SK-N-SH (cell line): ENCODE measurements around the gene SARDH. TPM values are rescaled to one million over a fixed set of nuclear protein-coding genes. Genes with fewer than 3 reads are reported as not detected.

Source experiments
- CTCF ChIA-PET: fragments of 300-600, 350-600 bp; formaldehyde crosslinking; extraction: SDS; loops from one replicate; lab custom pipeline; 2021; lab: Yijun Ruan, JAX
- POLR2A ChIA-PET: fragments of 350-600 bp; sonication (Branson Sonifier 250); formaldehyde crosslinking; extraction: SDS; loops from one replicate; lab custom pipeline; 2020; ENCODE audit warnings: antibody characterized with exemption, inconsistent platforms; lab: Yijun Ruan, JAX
- DNase-seq: peaks from one replicate; pipeline ENCODE4 v3.0.0; 2012
- H2AFZ ChIP-seq: fragments of 200-600 bp; sonication (generic); 2 replicates; pipeline ENCODE4 v1.8.1; 2016; ENCODE audit warnings: antibody characterized with exemption, mild to moderate bottlenecking, low read depth
- H3F3A ChIP-seq: fragments of 200-600 bp; sonication (generic); replicated peaks from 2 replicates; pipeline ENCODE3; 2016; ENCODE audit warnings: antibody characterized with exemption, mild to moderate bottlenecking; ENCODE audit not compliant: insufficient read depth
- H3K27ac ChIP-seq, 2 experiments: fragments of 200-500 bp in 1 of 2; fragments of 200-600 bp in 1 of 2; sonication (Bioruptor generic) in 1 of 2; sonication (generic), shearing (Covaris generic) in 1 of 2; 2 replicates each; pipeline versions ENCODE4 v1.5.1 to v1.6.1; 2014 to 2016; ENCODE audit warnings: low read depth in 2 of 2, inconsistent platforms in 1 of 2, low read length in 1 of 2, mild to moderate bottlenecking in 1 of 2, mixed read lengths in 1 of 2
- H3K27me3 ChIP-seq: fragments of 200-600 bp; sonication (generic), shearing (Covaris generic); 2 replicates; pipeline ENCODE4 v1.6.1; 2016; ENCODE audit warnings: mixed run types; ENCODE audit not compliant: insufficient read depth
- H3K36me3 ChIP-seq, 2 experiments: fragments of 200-500 bp in 1 of 2; fragments of 200-600 bp in 1 of 2; sonication (Bioruptor generic) in 1 of 2; sonication (generic) in 1 of 2; replicated peaks in 1 of 2; 2 replicates each; pipeline versions ENCODE3 to v1.5.1; 2014 to 2016; ENCODE audit warnings: low read length in 1 of 2, mild to moderate bottlenecking in 1 of 2; ENCODE audit not compliant: insufficient read depth in 2 of 2, control insufficient read depth in 1 of 2
- H3K4me1 ChIP-seq, 2 experiments: fragments of 200-500 bp in 1 of 2; fragments of 200-600 bp in 1 of 2; sonication (Bioruptor generic) in 1 of 2; sonication (generic), shearing (Covaris generic) in 1 of 2; 2 replicates each; pipeline versions ENCODE4 v1.5.1 to v1.6.1; 2014 to 2016; ENCODE audit warnings: low read depth in 1 of 2, low read length in 1 of 2, mixed run types in 1 of 2; ENCODE audit not compliant: insufficient read depth in 2 of 2, control insufficient read depth in 1 of 2
- H3K4me2 ChIP-seq: fragments of 200-600 bp; sonication (generic), shearing (Covaris generic); 2 replicates; pipeline ENCODE4 v1.6.1; 2017; ENCODE audit warnings: mixed run types
- H3K4me3 ChIP-seq, 2 experiments: fragments of 200-500 bp in 1 of 2; fragments of 200-600 bp in 1 of 2; sonication (Bioruptor generic) in 1 of 2; sonication (generic), shearing (Covaris generic) in 1 of 2; 2 replicates each; pipeline versions ENCODE4 v1.5.1 to v1.8.1; 2014 to 2016; ENCODE audit warnings: low read depth in 2 of 2, inconsistent platforms in 1 of 2, low read length in 1 of 2, mild to moderate bottlenecking in 1 of 2, mixed read lengths in 1 of 2, moderate library complexity in 1 of 2
- H3K79me2 ChIP-seq: fragments of 200-600 bp; sonication (generic); 2 replicates; pipeline ENCODE4 v1.8.1; 2017; ENCODE audit warnings: mild to moderate bottlenecking; ENCODE audit not compliant: insufficient read depth
- H3K9ac ChIP-seq: fragments of 200-600 bp; sonication (generic); 2 replicates; pipeline ENCODE4 v1.6.1; 2017; ENCODE audit warnings: mixed run types
- H3K9me2 ChIP-seq: fragments of 200-600 bp; sonication (generic); 2 replicates; pipeline ENCODE4 v1.6.1; 2017; ENCODE audit warnings: mixed run types
- H3K9me3 ChIP-seq: fragments of 200-600 bp; sonication (generic); 2 replicates; pipeline ENCODE4 v1.6.1; 2017; ENCODE audit warnings: mixed run types, mild to moderate bottlenecking, moderate library complexity
- H4K20me1 ChIP-seq: fragments of 200-600 bp; sonication (generic); 2 replicates; pipeline ENCODE4 v1.6.1; 2017; ENCODE audit warnings: mild to moderate bottlenecking, mixed run types; ENCODE audit not compliant: insufficient read depth
- CHD2 ChIP-seq: fragments of 150-350 bp; IDR thresholded peaks from 2 replicates; pipeline ENCODE4 v1.6.1; 2018; ENCODE audit warnings: low read length; ENCODE audit not compliant: partially characterized antibody
- EZH2phosphoT487 ChIP-seq: fragments of 200-600 bp; sonication (generic); IDR thresholded peaks from 2 replicates; pipeline ENCODE4 v1.6.1; 2017; ENCODE audit warnings: low read depth, mixed run types, mild to moderate bottlenecking, antibody characterized with exemption, moderate library complexity, borderline replicate concordance
- FOXM1 ChIP-seq: IDR thresholded peaks from 2 replicates; pipeline ENCODE4 v1.4.0; 2012; ENCODE audit warnings: low read depth, mild to moderate bottlenecking
- GABPA ChIP-seq: IDR thresholded peaks from 2 replicates; pipeline ENCODE4 v1.4.0; 2012; ENCODE audit warnings: low read depth, mild to moderate bottlenecking
- JUND ChIP-seq: IDR thresholded peaks from 2 replicates; pipeline ENCODE4 v1.4.0; 2012
- MEF2A ChIP-seq: IDR thresholded peaks from 2 replicates; pipeline ENCODE4 v1.4.0; 2012; ENCODE audit warnings: low read depth, borderline replicate concordance
- NFIC ChIP-seq: IDR thresholded peaks from 2 replicates; pipeline ENCODE4 v1.4.0; 2012; ENCODE audit warnings: borderline replicate concordance
- PBX3 ChIP-seq: IDR thresholded peaks from 2 replicates; pipeline ENCODE4; 2012
- POLR2AphosphoS5 ChIP-seq: IDR thresholded peaks from 2 replicates; pipeline ENCODE4 v1.6.1; 2012; ENCODE audit warnings: low read depth, low read length
- RCOR1 ChIP-seq: fragments of 150-350 bp; IDR thresholded peaks from 2 replicates; pipeline ENCODE4 v1.6.1; 2017; ENCODE audit warnings: antibody characterized with exemption, low read length
- TCF12 ChIP-seq: IDR thresholded peaks from 2 replicates; pipeline ENCODE4 v1.4.0; 2012
- ZBTB33 ChIP-seq: IDR thresholded peaks from 2 replicates; pipeline ENCODE4 v1.4.0; 2012; ENCODE audit warnings: low read depth, borderline replicate concordance
- WGBS: methylation state at CpG from one replicate; pipeline ENCODE4 v1.1.6; 2017; ENCODE audit warnings: low lambda C conversion rate; 5-methylcytosine and 5-hydroxymethylcytosine counted together
- polyA plus RNA-seq, 3 experiments: library from polyadenylated mRNA; depleted of rRNA; stranded (reverse); fragments of >200 nt; gene quantifications; 2 replicates each; pipeline ENCODE4 v1.2.3, GENCODE V29; 2012

The SARDH gene
- polyA plus RNA-seq, 1 of the 3 experiments (the other 2 are of a cell fraction): 5.9 TPM

GRCh38 chr9:133654736-133655657, 83.2 kb downstream of the SARDH start:
- CTCF ChIA-PET: interaction anchor here (0.7 to 2.0 kb wide), 2 partner anchors 72 to 1949 kb away, joined by 3 to 4 read pairs; no protein-coding TSS in a partner anchor

GRCh38 chr9:133653638-133654037, 84.5 kb downstream of the SARDH start:
- Histone ChIP-seq H3K27me3 (peaks cover 1% of the 10 kb centered on the region; the same call in 1 of the 2 replicates), H3K9me2 (no peaks in the 10 kb centered on the region), H3F3A (no peaks in the 10 kb centered on the region), H3K4me1 (peaks cover 0 to 69% of the 10 kb centered on the region in 2 experiments; a peak in 1 of 4 replicates), H3K79me2 (no peaks in the 10 kb centered on the region), H3K36me3 (peaks cover 0 to 4% of the 10 kb centered on the region in 2 experiments), H2AFZ (no peak overlapping the region), H3K9ac (no peak overlapping the region), H3K9me3 (no peaks in the 10 kb centered on the region), H3K27ac (peak overlapping the region in 1 of 2 experiments; percentile 47; a peak in 1 of 4 replicates), H4K20me1 (no peaks in the 10 kb centered on the region)
- WGBS: 47% methylated on average over 3 of the region's 9 CpGs
- ChIA-PET CTCF (interaction anchor here (1.0 to 2.2 kb wide), 2 partner anchors 9 to 120 kb away, joined by 3 to 7 read pairs; partner anchors contain the start of gene ADAMTSL2), POLR2A (interaction anchor here (0.9 to 3.5 kb wide), 7 partner anchors 9 to 126 kb away, joined by 3 to 20 read pairs (median 4); partner anchors contain the start of gene DBH)
- DNase-seq: no peak
- TF ChIP-seq POLR2AphosphoS5: no peak
- no peak for TF ChIP-seq CHD2
- TF ChIP-seq GABPA: no peak
- TF ChIP-seq PBX3: no peak
- TF ChIP-seq NFIC: no peak
- TF ChIP-seq, all 33 proteins: peak for 0
- Histone ChIP-seq H3K4me2 (no peak overlapping the region), H3K4me3 (no peak overlapping the region)

More at GRCh38 chr9:133654736-133655657, 83.2 kb downstream of the SARDH start:
- Histone ChIP-seq H3K4me3 (no peak overlapping the region), H3K4me1 (peaks cover 0 to 58% of the 10 kb centered on the region in 2 experiments; a peak in 1 of 4 replicates), H3K79me2 (no peaks in the 10 kb centered on the region), H3K27me3 (no peaks in the 10 kb centered on the region; the same call in 1 of the 2 replicates), H3K9ac (no peak overlapping the region), H4K20me1 (no peaks in the 10 kb centered on the region), H2AFZ (no peak overlapping the region), H3K4me2 (no peak overlapping the region), H3K27ac (peak overlapping the region in 1 of 2 experiments; percentile 20; a peak in 1 of 4 replicates), H3K36me3 (no peaks in the 10 kb centered on the region), H3K9me3 (no peaks in the 10 kb centered on the region), H3F3A (no peaks in the 10 kb centered on the region), H3K9me2 (no peaks in the 10 kb centered on the region)
- TF ChIP-seq POLR2AphosphoS5 (no peak), JUND (no peak)
- 67% methylated on average over 24 of the region's 38 CpGs for WGBS
- DNase-seq: no peak
- POLR2A ChIA-PET: interaction anchor here (0.6 to 3.5 kb wide), 8 partner anchors 8 to 127 kb away, joined by 3 to 20 read pairs (median 4); partner anchors contain the start of gene DBH

GRCh38 chr9:133650026-133650425, 88.1 kb downstream of the SARDH start:
- Histone ChIP-seq H3K27ac (peak overlapping the region in 1 of 2 experiments; percentile 39; a peak in 2 of 4 replicates), H4K20me1 (no peaks in the 10 kb centered on the region), H3K4me1 (peaks cover 0 to 63% of the 10 kb centered on the region in 2 experiments; a peak in 1 of 4 replicates), H3K27me3 (peaks cover 20% of the 10 kb centered on the region; the same call in 1 of the 2 replicates), H3K79me2 (no peaks in the 10 kb centered on the region), H3K4me2 (no peak overlapping the region), H2AFZ (no peak overlapping the region), H3F3A (no peaks in the 10 kb centered on the region), H3K9me3 (no peaks in the 10 kb centered on the region), H3K9me2 (no peaks in the 10 kb centered on the region), H3K36me3 (peaks cover 0 to 9% of the 10 kb centered on the region in 2 experiments), H3K4me3 (no peak overlapping the region), H3K9ac (no peak overlapping the region)
- ChIA-PET CTCF (interaction anchor here (1.2 to 1.4 kb wide), 2 partner anchors 65 to 77 kb away, joined by 4 read pairs; no protein-coding TSS in a partner anchor), POLR2A (interaction anchor here (1.2 to 2.0 kb wide), 4 partner anchors 14 to 116 kb away, joined by 3 to 7 read pairs (median 4); partner anchors contain the start of genes ADAMTSL2 and DBH)
- DNase-seq: no peak
- 75% methylated on average over 12 of the region's 12 CpGs for WGBS
- no peak for TF ChIP-seq TCF12
- no peak for TF ChIP-seq ZBTB33
- TF ChIP-seq PBX3: no peak
- no peak for TF ChIP-seq MEF2A
- TF ChIP-seq EZH2phosphoT487: no peak
- no peak for TF ChIP-seq GABPA
- no peak for TF ChIP-seq RCOR1
- no peak for TF ChIP-seq CHD2
- no peak for TF ChIP-seq FOXM1
